NK-92 (cell line): ENCODE measurements around the gene FAM200C.

Experiments used
- DNase-seq: peaks from one replicate; lab custom pipeline; 2025; ENCODE audit not compliant: unreplicated experiment; lab: John Stamatoyannopoulos, UW

FAM200C gene

DNA sequence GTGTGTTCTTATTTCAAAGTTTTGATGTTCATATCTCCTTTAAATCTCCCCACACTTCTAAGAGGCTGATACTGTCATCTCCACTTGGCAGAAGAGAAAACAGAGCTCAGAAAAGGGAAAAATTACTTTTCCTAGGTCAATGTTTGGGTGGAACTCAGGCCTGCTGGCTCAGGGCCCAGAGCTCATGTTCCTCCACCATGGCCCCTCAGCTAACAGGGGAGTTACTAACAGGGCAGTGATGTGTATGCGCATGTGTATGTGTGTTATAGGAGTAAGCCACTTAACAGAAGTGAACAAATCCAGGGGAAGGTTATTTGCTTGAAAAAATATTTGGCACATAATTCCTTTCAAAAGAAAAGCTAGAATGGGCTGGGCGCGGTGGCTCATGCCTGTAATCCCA, 32.0 kb downstream of the FAM200C start:
- DNase-seq: no peak

DNA sequence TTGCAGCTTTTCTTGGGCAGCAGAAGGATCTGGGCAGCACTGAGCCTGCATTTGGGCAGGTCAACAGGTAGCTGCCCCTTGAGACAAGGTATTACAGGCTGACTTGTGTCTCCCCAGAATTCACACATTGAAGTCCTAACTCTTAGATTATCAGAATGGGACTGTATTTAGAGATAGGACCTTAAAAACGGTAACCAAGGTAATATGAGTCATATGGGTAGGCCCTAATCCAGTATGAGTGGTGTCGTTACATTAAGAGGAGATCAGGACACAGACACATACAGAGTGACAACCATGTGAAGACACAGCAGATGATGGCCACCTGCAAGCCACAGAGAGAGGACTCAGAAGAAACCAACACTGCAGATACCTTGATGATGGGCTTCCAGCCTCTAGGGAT, 32.6 kb downstream of the FAM200C start:
- DNase-seq: no peak

DNA sequence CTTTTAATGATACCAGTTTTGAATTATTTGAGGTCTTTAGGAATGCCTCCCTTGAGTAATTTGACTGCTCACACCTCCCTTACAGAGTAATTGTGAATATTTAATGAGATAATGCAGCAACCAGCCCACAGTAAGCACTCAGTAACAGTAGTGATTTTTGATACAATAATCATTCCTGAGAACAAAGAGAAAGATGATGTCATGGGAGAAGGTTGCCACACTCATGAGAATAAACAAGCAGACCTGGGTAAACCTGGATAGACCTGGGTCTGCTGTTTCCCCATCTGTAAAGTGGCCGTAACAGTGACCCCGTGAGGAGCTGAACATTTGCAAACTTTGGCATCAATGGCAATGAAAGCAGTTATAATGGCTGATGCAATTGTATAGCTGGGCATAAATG, 33.6 kb downstream of the FAM200C start:
- DNase-seq: no peak

DNA sequence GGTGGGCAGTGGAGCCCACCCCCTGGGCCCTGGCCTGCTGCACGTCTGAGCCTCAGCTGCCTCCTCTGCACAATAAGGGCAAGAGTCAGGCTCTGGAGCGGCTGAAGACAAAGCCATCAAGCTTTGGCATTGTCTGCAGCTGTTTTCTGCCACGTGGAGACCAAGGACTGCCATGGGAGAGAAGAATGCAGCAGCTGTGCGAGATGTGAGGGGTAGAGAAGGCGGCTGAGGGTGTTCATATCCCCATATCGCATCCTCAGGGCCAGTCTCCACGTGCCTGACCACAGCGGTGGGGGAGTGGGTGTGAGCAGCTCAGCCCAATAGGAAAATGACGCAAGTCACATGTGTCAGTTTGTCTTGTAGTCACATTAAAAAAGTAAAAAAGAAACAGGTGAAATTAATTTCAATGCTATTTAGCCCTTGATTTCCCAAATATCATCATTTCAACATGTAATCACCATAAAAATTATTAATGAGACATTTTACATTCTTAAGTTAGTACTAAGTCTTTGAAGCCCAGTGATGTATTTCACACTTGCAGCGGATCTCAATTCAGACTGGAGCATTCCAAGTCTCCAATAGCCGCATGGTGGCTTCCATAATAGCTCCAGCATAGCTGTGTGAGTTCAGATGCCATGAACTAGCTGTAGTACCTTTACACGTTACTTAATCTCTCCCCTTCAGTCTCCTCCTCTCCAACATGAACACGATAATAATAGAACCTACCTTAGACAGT, 36.0 kb downstream of the FAM200C start:
- no peak for DNase-seq

DNA sequence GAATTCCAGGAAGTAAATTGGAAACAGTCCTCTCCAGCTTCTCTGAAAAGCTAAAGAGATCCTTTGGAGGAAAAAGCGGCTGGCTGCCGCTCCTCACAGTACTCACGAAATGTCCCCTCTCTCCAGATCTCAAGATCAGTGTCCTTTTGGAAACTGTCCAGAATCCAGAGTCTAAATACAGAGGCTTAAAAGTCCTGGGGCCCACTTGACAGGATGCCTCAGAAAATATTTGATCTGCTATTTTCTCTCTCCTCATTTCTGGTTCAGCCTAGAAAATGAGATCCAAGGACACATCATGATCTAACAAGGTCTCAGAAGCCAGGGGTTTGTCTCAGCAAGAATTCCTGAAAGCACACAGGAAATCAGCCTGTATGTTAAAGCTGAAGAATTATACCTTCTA, 36.6 kb downstream of the FAM200C start:
- no peak for DNase-seq

DNA sequence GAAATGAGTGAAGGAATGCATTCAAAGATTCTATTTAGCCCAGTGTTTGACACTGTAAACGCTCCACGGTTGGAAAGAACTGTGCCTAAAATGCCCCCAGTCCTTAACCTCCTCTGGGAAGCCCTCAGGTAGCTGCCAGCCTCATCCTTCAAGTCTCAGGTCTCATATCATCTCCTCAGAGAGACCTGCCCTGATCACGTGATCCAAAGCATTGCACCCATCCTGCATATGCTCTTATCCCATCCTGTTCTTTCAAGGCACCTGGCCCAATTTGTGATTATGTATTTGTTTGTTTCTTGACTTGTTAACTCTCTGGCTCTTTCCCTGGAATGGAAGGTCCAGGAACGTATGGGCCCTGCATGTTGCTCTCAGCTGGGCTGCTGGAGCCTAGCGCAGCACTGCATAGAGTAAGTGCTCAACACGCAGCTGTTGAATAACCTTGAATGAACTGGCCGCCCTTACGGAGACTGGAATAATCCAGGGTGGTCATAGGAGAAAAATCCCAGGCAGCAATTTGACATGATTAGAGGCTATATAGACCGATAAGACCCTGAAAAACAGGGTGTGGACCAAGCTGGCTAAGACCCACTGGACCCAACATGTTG, 38.1 kb downstream of the FAM200C start:
- no peak for DNase-seq

DNA sequence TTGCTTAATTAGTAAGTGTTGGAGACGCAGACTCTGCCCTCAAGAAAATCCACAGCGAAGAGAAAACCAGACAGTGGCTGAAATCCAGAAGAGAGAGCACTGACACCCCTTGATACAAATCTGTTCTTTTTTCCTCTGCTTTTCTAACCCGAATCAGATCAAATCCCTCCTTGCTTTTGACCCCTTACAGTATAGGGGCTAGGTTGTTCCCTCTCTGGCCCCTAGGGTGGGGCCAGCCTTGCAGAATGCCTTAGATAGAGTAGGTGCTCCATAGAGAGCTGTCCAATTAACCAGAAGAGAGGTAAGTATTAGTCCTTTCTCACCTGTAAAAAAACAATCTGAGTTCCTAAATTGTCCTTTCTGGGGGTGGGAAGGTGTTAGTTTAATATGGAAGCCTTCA, 39.5 kb downstream of the FAM200C start:
- no peak for DNase-seq

DNA sequence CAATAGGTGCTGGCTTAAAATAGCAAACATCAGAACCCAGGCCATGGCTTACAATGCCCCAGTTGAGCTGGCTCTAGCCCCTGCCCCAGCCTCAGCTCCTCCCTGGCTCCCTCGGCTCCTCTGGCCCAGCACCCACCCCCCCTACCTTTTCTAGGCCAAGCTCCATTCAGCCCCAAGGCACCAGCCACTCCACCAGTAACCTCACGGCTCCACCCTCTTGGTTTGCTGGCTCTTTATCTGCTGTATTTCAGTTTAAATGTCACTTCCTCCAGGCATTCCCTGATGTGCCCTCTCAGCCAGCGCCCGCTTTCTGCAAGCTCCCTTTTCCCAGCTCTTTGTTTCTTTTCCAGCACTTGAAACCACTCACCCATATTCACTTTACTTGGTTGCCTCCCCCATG, 40.0 kb downstream of the FAM200C start:
- DNase-seq: no peak

DNA sequence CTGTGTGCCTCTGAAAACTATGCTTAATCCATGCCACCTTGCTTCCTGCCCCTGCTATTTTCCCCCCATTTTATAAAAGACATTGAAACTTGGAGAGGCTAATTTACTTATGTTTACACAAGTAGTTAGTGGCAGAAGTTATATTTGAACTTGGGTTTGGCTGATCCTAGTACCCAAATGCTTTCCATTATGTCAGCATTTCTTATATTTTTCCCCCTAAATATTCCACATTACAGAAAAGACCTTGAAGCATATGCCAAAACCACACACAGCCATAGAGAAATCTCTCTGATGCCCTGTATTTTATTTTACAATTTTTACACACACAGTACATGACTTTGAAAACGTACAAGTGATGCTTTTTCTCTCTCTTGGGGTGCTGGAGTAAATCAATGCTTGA, 40.6 kb downstream of the FAM200C start:
- DNase-seq: no peak

DNA sequence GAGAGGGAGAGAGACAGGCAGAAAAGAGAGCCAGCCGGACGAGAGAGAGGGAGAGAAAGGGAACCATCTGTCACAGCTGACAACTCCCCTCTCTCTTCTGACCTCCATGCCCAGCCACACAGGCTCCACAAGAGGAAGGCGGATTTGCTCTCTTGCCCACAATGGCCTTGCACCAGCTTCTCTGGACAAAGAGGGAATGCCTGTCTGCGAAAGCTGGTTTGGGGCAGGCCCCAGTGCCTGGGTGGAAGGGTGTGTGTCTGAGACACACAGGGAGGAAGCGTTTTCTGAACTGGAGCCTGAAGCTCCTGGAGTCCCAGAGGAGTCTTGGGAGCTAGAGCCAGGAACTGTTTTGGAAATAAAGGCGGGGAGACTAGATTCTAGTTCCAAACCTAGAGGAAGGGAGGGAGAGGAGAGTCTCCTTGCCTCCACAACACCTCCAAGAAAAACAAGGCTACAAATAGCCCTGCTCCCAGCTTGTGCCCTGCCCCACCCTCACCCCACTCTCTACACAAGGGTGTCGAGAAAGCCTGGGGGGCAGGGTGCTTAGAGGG, 41.9 kb downstream of the FAM200C start:
- no peak for DNase-seq

DNA sequence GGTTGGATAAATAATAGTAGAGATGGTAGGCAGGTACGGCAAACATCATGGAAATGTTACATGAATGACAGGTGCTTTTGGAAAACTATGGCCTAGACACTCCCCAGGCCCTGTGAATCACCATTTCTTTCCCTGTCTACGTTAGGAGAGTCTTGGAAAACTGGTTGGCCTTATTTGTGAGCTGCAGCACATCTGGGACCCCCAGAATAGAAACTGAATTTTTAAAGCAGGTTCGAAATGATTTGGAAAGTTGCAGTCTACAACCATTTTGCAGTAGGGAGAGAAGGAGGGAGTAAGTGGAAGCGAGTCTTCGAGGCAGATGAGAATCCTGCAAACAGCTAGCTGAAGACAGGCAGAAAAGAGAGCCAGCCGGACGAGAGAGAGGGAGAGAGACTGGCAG, 42.5 kb downstream of the FAM200C start:
- no peak for DNase-seq

DNA sequence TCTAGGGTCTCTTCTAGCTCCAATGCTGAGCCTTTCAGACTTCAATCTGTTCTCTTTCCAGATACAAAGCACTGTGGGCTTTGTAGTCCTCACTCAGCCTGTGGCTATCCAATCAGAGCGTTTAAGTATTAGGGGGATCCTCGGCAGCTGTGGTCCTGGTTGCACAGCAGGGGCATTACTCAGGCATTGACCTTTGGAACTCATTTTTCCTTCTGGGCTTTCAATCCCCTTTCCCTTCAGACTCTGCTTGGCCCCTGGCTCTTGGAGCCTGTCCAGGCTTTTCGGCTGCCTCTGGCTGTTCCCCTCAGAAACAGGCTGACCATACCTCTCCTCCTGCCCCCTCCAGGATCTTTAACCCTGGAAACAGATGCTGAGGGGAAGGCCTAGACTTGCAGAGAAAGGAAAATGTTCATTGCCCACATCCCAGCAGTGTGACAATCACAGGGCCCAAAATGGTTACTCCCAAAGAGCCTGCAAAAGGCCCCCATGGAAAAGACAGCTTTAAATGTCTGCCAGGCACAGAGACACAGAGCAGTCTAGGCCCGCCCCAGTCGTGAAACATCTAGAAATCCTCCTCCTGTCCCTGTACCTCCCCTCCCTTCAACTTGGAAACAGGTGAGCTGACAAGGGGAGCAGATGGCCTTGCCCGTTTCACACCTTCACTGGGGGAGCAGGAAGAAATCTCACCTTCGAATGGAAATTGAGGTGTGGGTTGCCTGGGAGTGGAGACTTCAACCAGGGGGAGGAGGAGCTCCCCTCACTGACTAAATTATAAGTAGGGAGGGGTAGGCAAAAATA, 43.1 kb downstream of the FAM200C start:
- DNase-seq: no peak

DNA sequence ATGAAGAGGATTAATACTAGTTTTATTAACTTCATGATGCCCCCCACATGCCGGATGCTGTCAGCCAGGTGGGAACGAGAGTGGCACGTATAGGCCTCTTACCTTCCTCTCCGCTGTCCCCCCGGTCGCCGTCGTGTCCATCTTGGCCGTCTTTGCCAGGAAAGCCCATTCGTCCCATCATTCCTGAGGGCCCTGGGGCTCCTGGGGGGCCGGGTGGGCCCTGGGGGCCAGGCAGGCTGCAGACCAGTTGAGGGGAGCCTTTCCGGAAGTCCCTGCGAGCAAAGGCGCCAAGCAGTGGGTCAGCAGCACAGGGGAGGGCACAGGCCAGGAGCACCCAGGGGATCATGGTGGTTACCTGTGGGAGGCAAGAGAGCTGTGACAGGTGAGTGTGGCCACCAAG, 45.2 kb downstream of the FAM200C start:
- no peak for DNase-seq

DNA sequence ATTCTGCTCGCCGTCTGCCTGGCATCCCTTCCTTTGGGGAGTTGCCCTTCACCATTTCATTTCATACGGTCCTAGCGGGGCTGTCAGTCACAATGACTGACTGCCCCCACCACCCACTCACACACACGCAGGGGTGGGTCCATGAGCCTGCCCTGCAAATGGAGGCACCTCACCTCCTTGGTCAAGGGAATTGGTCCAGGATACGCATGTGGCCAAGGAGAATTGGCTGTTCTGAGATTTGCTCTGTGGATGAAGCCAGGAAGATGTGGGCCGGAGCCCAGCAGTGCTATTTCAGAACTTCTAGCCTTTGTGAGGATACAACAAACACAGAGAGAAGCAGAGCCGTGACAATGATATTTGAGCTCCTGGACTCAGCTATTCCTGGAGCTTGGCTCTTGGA, 46.5 kb downstream of the FAM200C start:
- no peak for DNase-seq

DNA sequence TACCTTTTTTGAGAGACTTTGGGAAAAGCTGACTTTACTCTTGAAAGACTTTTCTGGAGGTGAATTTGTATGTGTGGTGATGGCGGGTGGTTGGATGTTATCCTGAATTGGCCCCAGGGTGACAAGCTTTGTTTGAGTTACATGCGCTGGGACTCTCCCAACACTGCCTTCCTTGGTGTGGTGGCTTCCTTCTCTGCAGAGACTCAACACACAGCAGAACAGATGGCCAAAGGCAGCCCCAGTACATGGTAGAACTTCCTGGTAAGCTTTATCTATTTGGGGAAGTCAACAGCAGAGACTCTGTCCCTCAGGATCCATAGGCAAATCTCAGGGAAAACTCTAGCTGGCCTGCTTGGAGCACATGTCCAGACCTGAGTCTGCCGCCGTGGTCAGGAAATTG, 47.5 kb downstream of the FAM200C start:
- no peak for DNase-seq

DNA sequence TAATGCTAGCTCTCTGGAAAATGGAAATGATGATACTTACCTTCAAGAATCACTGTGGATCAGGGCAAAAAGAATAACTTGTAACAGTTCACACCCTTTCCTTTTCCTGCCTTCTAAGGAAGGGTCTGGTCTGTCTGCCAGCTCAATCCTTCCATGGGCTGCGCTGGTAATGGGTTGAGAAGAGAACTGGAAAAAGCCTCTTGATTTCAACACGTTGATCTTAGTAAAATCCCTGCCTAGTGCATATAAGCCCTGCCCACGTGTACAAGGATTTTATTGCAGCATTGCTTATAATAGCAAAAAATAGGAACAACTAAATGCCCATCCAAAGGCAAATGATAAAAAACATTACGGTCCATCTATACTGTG, 49.9 kb downstream of the FAM200C start:
- DNase-seq: no peak

DNA sequence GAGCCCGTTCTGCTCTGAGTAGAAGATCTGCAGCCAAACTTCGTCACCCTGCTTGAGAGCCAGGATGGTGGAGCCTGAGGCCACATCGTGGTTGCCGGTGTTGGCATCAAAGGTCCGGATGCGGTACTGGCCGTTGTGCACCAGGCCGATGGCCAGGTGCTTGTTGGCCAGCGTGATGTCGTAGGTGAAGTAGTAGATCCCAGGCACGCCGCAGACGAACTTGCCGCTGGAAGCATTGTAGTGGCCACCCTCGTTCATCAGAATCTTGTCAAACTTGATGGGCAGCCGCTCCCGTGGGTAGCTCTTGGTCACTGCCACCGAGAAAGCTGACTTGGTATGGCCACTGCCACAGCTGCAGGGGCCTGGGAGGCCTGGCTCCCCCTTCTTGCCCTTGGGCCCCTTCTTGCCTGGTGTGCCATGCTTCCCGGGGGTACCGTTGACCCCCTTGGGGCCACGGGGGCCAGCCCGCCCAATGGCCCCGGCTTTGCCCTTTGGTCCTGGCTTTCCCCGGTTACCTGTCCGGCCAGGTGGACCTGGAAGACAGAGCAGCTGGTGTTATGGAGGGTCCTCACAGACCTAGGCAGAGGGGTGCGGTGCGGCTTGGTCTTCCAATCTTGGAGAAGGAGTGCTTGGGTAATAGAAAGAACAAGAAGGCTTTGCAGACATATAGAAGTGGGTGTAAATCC, 50.5 kb downstream of the FAM200C start:
- DNase-seq: no peak

DNA sequence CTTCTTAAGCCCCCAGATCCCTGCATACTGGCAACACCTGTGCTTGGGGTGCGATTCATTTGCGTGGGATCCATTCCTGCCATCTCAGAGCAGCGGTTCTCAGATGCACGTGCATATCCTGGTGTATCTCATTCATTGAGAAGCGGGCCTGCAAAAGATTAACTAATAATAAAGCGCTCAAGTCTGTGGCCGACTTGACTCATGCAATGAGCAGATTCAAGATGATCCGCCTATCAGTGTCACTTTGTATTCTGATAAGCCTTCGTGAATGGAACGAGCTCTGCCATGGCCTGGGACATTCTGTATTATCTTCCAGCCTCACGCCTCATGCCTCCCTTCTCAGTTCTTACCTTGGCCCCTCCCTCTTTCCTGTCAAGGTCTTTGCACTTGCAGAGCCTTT, 51.8 kb downstream of the FAM200C start:
- no peak for DNase-seq

DNA sequence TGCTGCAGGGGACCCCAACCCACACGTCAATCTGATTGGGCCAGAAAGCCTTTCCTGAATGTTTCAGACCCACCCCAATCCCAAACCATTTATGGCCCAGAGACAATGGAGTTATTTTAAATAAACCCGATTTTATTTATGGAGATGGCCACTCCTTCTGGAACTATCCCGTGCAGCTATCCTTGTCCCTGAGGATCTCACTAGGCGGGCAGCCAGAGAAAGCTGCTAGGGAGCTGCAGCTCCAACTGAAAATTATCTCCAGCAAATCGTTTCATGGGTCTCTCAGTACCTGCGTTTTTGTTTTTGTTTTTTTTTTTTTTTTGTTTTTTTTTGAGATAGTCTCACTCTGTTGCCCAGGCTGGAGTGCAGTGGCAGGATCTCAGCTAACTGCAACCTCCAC, 52.4 kb downstream of the FAM200C start:
- DNase-seq: no peak
